B cell (primary cell): ENCODE measurements around the gene PTPRQ.

Source experiments
- EZH2 ChIP-seq: IDR thresholded peaks from 2 replicates; pipeline ENCODE4 v1.6.1; 2012; ENCODE audit warnings: borderline replicate concordance, low read depth, mild to moderate bottlenecking, moderate library complexity, low read length; ENCODE audit not compliant: insufficient read depth, poor library complexity, severe bottlenecking
- TF ChIP-seq, protein P1 (sequence below): fragments of 200-600 bp; IDR thresholded peaks from one replicate; pipeline ENCODE4 v1.8.0; 2022; ENCODE audit warnings: antibody characterized with exemption, mild to moderate bottlenecking

DNA sequence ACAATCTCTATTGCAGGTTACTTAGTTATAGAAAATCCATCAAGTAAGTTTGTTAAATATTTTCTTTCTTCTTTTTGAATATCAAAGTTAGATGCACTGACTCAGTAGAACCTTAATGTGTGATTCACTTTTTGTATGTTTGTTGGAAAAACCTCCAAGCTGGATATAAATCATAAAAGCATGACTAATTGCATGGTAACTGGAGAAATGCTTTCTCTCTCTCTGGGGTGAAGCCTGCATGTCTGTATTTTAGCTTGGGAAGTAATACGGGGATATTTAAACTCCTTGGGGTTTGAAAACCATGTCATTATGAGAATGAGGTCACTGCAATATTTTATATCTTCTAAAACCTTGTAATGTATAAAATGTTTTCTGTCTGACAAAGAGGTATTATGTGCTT, 204.8 kb downstream of the PTPRQ start:
- TF ChIP-seq, protein P1, sequence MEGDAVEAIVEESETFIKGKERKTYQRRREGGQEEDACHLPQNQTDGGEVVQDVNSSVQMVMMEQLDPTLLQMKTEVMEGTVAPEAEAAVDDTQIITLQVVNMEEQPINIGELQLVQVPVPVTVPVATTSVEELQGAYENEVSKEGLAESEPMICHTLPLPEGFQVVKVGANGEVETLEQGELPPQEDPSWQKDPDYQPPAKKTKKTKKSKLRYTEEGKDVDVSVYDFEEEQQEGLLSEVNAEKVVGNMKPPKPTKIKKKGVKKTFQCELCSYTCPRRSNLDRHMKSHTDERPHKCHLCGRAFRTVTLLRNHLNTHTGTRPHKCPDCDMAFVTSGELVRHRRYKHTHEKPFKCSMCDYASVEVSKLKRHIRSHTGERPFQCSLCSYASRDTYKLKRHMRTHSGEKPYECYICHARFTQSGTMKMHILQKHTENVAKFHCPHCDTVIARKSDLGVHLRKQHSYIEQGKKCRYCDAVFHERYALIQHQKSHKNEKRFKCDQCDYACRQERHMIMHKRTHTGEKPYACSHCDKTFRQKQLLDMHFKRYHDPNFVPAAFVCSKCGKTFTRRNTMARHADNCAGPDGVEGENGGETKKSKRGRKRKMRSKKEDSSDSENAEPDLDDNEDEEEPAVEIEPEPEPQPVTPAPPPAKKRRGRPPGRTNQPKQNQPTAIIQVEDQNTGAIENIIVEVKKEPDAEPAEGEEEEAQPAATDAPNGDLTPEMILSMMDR = no peak
- no peak for TF ChIP-seq EZH2
